Retina (tissue), 1 donor: ENCODE measurements around the gene C19orf18.
A peak's percentile ranks its signal among the peaks of the same experiment; 100 is the strongest.

ENCODE experiments used
- DNase-seq: peaks from one replicate; pipeline ENCODE4 v3.0.0-alpha.2; 2016

C19orf18 gene

DNA sequence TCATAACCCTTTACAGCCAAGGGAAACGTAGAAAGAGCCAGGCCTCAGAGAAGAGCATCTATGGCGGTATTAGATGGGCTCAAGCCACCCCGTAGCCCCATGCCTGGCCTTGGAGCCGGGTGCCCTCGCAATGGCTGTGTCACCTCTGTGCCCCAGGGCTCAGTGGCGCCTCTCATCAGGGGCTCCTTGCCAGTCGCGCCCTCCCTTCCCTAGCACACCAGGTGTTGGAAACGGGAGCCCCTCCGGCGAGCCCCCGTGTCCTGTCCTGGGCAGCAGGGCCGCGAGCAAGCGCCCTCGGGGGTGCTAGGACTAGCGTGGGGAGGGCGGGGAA, 27.3 kb downstream of the C19orf18 start:
- no peak for DNase-seq

DNA sequence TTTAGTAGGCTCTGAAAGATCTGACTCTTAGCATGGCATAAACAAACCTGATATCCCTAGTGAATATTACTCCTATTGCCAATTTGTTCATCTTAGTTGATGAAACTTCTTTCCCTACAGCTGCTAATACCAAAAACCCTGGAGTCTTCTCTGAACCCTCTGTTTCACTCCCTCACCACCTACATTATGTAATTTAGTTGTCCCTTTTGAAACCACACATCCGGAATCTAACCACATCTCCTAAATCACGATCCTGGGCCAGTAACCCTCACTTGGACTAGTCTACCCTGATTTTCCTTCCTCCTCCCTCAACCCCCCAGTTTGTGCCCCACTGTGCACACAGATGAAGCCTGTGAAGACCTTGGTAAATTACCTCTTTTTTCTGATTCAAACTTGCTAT, 28.0 kb downstream of the C19orf18 start:
- no peak for DNase-seq

DNA sequence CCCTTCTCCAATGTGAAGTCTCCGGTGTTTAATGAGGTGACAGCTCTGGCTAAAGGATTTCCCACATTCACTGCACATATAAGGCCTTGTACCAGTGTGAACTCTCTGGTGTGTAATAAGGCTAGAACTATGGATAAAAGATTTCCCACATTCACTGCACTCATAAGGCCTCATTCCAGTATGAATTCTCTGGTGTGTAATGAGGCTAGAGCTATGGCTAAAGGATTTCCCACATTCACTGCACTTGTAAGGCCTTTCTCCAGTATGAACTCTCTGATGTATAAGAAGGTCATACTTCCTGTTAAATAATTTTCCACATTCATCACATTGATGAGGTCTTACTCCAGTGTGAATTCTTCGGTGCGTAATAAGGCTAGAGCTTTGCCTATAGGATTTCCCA, 32.7 kb downstream of the C19orf18 start:
- DNase-seq, result no peak

DNA sequence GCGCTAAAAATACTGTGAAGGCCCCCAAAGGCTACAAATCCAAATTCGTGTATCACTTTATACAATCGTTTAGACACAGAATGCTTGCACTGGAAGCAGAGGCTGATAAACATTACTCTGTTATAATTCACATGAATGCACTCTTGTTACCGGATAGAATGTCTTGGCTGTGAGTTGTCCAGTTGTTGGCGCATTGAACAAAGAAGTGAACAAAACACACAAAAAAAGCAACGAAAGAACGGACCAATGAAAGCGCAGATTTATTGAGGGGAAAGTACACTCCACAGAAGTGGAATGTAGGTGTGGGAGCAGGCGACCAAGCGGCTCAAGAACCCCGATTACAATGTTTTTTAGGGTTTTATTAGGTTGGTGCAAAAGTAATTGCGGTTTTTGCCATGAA, 38.6 kb downstream of the C19orf18 start:
- no peak for DNase-seq

DNA sequence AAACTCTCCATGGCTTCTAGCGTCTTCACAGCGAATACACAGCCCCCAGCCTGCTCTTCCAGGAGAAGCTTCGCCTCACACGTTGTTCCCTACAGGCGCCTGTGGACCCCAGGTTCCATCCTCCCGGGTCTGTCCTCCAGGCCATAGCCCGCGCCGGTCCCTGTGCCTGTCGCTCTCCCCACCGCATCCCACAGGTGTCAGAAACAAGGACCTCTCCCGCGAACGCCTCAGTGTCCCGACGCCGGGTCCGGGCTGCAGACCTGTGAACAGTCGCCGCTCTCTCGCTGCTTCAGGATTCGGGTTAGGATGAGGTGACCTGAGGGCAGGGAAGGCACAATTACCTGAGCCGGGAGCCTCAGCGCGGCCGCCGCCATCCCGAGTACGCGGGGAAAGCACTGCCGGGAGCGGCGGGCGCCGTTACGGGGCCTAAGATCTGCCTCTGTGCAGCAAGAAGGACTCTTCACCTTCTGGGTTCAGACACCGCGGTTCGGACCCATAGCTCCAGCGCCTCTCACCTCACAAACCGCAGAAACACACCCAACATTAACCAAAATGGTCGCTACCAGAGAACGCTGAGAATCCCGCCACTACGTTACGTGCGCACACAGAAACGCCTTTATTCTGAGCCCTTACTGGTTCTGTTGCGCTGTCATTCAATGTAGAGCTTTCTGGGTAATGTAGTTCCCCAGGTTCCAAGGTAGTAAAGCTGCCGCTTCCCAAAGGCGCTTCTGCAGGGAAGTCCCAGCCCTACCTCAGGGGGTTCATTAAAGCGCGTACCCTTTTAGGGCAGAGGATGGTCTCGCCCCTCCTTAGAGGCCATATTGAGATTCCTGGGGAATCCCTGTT, 39.3 kb downstream of the C19orf18 start, which contains the start of gene ZNF418:
Gene ZNF418 (minus strand): TSS at position 583 of the 846 bp plus-strand sequence. CDS start 1,580 bp downstream, outside the sequence.
- peak; percentile 88 for DNase-seq

DNA sequence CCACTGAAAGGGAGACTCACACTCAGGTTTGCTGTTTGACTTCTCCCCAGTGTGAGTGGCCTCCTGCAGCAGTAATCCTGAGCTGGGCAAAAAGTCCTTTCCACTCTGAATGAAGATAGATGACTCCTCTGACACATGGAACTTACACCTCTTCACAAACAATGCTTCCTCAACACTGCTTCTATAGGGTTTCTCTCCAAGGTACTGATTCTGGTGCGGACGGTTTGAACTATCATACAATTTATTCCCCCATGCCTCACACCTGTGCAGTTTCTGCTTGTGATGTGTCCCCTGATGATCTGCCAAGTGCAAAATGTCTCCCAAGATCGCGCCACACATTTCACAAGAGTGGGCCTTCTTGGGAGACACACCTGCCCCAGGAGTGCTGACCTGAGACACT, 46.7 kb downstream of the C19orf18 start:
- DNase-seq, result no peak

DNA sequence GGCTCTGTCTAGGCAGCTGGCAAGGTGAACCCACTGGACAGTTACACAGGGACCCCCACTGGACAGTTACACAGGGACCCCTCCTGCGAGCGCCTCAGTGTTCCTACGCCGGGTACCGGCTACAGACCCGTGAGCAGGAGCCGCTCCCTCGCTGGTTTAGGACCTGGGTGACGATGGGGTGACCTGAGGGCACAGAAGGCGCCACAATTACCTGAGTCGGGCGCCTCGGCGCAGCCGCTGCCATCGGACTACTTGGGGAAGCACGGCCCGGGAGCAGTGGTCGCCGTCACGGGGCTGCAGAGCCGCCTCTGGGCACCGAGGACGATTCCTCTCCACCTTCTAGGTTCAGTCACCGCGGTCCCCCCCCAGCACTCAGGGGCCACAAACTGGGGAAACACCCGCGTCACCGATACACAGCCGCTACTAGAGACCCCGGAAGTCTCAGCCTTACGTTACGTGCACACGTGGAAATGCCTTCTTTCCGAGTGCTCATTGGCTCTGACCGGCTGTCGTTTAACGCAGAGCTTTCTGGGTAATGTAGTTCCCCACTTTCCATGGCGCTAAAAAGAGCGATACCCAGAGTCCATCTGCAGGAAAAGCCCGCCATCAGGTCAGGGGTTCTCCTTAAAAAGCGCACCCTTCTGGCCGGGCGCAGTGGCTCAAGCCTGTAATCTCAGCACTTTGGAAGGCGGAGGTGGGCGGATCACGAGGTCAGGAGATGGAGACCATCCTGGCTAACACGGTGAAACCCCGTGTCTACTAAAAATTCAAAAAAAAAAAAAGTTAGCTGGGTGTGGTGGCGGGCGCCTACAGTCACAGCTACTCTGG, 58.0 kb downstream of the C19orf18 start, which contains the start of gene ZNF417:
Gene ZNF417 (minus strand): TSS at position 425 of the 828 bp plus-strand sequence. CDS start 181 bp downstream, at position 244.
- DNase-seq, result peak; percentile 95

GRCh38 chr19:57914531-57914930, 59.8 kb downstream of the C19orf18 start:
- no peak for DNase-seq
